HEK293 (cell line): ENCODE results near the gene AADAC.

ENCODE experiments used
- CTCF ChIP-seq: fragments of 450-650 bp; formaldehyde crosslinking; IDR thresholded peaks from 2 replicates; pipeline ENCODE4 v1.5.1; 2016; ENCODE audit warnings: missing biosample characterization, missing genetic modification characterization
- ZNF121 ChIP-seq: fragments of 450-650 bp; formaldehyde crosslinking; IDR thresholded peaks from 2 replicates; pipeline ENCODE4 v1.5.1; 2016; ENCODE audit warnings: missing biosample characterization, missing genetic modification characterization
- ZNF16 ChIP-seq: fragments of 450-650 bp; formaldehyde crosslinking; IDR thresholded peaks from 2 replicates; pipeline ENCODE4 v1.5.1; 2016; ENCODE audit warnings: low read depth, missing biosample characterization, missing genetic modification characterization
- ZNF544 ChIP-seq: fragments of 450-650 bp; formaldehyde crosslinking; IDR thresholded peaks from 2 replicates; pipeline ENCODE4 v1.5.0; 2017; ENCODE audit warnings: missing biosample characterization, missing genetic modification characterization
- TF ChIP-seq, protein P1 (sequence below): fragments of 450-650 bp; formaldehyde crosslinking; IDR thresholded peaks from 2 replicates; pipeline ENCODE4 v1.5.1; 2016; ENCODE audit warnings: missing biosample characterization, missing genetic modification characterization

- TF ChIP-seq CTCF (tag by site-specific recombination) (no peak), ZNF544 (tag by site-specific recombination) (no peak), ZNF121 (tag by site-specific recombination) (no peak), ZNF16 (tag by site-specific recombination) (no peak)
- TF ChIP-seq, protein P1, sequence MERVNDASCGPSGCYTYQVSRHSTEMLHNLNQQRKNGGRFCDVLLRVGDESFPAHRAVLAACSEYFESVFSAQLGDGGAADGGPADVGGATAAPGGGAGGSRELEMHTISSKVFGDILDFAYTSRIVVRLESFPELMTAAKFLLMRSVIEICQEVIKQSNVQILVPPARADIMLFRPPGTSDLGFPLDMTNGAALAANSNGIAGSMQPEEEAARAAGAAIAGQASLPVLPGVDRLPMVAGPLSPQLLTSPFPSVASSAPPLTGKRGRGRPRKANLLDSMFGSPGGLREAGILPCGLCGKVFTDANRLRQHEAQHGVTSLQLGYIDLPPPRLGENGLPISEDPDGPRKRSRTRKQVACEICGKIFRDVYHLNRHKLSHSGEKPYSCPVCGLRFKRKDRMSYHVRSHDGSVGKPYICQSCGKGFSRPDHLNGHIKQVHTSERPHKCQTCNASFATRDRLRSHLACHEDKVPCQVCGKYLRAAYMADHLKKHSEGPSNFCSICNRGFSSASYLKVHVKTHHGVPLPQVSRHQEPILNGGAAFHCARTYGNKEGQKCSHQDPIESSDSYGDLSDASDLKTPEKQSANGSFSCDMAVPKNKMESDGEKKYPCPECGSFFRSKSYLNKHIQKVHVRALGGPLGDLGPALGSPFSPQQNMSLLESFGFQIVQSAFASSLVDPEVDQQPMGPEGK (tag by site-specific recombination): no peak
Measured at GRCh38 chr3:151845306-151845905, 31.5 kb downstream of the AADAC start.
